ENCODE data around the gene PORCN.

The PORCN gene

DNA sequence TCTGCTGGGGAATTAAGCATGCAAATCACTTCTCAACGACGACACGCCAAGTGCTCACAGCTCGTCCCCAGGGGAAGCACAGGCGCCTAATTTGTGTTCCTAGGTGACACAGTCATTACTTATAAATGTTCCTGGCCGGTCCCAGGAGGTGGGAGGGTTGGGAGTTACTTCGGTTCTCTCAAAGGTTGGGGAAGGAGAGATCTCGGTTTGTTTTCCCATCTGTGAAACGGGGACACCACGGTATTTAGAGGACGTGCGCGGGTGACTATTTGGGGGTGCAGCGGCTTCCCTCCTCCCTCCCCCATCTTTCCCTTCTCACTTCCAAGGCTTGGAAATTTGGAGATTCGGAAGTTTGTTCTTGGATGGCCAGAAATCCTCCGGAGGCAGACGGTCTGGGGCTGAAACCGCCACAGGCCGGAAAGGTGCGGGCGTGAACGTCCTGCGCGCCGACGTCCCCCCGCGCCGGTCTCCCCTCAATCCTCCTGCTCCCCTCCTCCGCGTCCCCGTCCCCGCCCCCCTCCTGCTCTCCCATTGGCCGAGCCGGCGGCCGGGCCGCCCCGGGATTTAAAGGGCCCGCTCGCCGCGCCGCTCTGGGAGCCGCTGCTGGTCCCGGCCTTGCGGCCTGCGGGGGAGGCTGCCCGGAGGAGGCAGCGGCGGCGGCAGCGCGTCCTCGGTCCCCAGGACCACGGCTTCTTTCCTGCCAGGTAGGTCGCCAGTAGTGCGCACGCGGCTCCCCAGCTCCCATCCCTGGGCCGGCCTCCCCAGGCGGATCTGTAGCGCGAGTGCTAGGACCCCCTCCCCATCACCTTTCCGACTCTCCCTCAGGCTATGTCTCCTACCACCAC is at the start of gene PORCN:
Gene PORCN, plus strand, starts transcription at position 593 of the 845 bp plus-strand sequence. CDS start 829 bp downstream, outside the sequence.
- Histone ChIP-seq H3K4me3 (ENCODE audit: low read length) (peak within 1 kb of the TSS; percentile 84), H3K9ac (ENCODE audit: low read length) (peak within 1 kb of the TSS; percentile 86), H3K36me3 (ENCODE audit: control insufficient read depth, insufficient read depth, low read length, severe bottlenecking) (no peaks in the 10 kb centered on the region), H3K9me3 (ENCODE audit: control insufficient read depth, low read length) (no peaks in the 10 kb centered on the region), H3K27me3 (replicated peaks; ENCODE audit: control insufficient read depth, insufficient read depth, low read length) (no peaks in the 10 kb centered on the region), H3K4me1 (ENCODE audit: control insufficient read depth, insufficient read depth, low read length) (no peaks in the 10 kb centered on the region)
- peak; percentile 83 for DNase-seq (ENCODE audit: low read depth)

DNA sequence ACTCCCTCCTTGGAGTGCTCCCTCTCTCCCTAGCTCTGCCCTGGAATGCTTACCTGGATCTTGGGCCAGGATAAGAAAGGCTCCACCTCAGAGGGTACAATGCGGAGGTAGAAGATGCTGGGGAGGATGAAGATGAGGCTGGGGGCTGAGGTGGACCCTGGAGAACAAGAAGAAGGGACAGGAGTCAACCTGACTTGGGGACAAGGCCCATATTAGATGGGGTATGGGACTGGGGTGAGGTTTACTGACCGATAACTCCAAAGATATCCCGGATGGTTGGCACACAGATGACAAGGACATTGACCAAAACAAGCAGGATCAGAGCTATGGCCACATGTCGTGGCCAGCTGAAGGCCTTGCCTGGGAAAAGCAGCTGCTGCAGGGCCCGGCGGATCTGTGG is 49.3 kb upstream of the PORCN start:
- H3K9me3 ChIP-seq (ENCODE audit: control insufficient read depth, low read length): peaks cover 6% of the 10 kb centered on the region
- no peak overlapping the region for H3K9ac ChIP-seq (ENCODE audit: low read length)
- H3K4me3 ChIP-seq (ENCODE audit: low read length): no peak overlapping the region
- peaks cover 3% of the 10 kb centered on the region for H3K27me3 ChIP-seq (replicated peaks; ENCODE audit: control insufficient read depth, insufficient read depth, low read length)
- no peaks in the 10 kb centered on the region for H3K36me3 ChIP-seq (ENCODE audit: control insufficient read depth, insufficient read depth, low read length, severe bottlenecking)
- no peak for DNase-seq (ENCODE audit: low read depth)
- no peaks in the 10 kb centered on the region for H3K4me1 ChIP-seq (ENCODE audit: control insufficient read depth, insufficient read depth, low read length)

DNA sequence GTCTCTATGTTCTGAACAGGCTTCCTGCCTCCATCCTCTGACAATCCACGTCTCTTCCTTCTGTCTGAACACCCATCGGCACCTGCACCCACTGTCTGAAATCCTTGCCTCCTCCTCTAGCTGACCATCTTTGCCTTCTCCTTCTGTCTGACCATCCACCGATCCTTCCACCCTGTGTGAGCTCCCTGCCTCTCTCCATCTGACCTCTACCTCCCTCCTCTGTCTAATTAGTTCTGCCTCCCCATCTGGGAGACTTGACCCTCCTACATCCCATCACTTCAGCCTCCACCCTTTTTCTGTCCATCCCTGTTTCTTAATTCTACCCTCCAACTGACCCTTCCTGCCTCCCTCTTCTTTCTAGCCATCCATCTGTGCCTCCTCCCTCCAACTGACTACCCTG is 48.8 kb upstream of the PORCN start:
- Histone ChIP-seq H3K4me3 (ENCODE audit: low read length) (no peak overlapping the region), H3K27me3 (replicated peaks; ENCODE audit: control insufficient read depth, insufficient read depth, low read length) (peaks cover 3% of the 10 kb centered on the region), H3K36me3 (ENCODE audit: control insufficient read depth, insufficient read depth, low read length, severe bottlenecking) (no peaks in the 10 kb centered on the region), H3K4me1 (ENCODE audit: control insufficient read depth, insufficient read depth, low read length) (peaks cover 2% of the 10 kb centered on the region), H3K9ac (ENCODE audit: low read length) (no peak overlapping the region), H3K9me3 (ENCODE audit: control insufficient read depth, low read length) (peaks cover 6% of the 10 kb centered on the region)
- no peak for DNase-seq (ENCODE audit: low read depth)

DNA sequence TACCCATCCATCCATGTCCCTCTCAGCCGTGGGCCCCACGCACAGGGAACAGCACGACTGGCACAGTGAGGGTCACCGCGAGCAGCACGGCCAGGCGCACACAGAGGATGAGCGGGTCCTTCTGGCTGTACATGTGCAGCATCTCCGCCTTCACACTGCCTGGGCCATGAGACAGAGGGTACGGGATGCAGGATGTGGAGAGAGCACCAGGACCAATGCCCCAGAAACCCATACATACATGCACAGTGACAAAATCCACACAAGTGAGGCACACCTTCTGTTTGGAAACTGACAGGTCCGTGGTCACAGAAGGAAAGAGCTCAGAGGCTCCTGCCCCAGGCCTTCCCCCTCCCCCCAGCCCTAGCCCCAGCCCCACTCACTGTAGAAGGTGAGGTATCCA is 48.2 kb upstream of the PORCN start:
- DNase-seq (ENCODE audit: low read depth): no peak
- H3K4me3 ChIP-seq (ENCODE audit: low read length): no peak overlapping the region
- no peaks in the 10 kb centered on the region for H3K36me3 ChIP-seq (ENCODE audit: control insufficient read depth, insufficient read depth, low read length, severe bottlenecking)
- H3K9ac ChIP-seq (ENCODE audit: low read length): no peak overlapping the region
- H3K9me3 ChIP-seq (ENCODE audit: control insufficient read depth, low read length): peaks cover 6% of the 10 kb centered on the region
- H3K4me1 ChIP-seq (ENCODE audit: control insufficient read depth, insufficient read depth, low read length): peaks cover 4% of the 10 kb centered on the region
- H3K27me3 ChIP-seq (replicated peaks; ENCODE audit: control insufficient read depth, insufficient read depth, low read length): peaks cover 3% of the 10 kb centered on the region

DNA sequence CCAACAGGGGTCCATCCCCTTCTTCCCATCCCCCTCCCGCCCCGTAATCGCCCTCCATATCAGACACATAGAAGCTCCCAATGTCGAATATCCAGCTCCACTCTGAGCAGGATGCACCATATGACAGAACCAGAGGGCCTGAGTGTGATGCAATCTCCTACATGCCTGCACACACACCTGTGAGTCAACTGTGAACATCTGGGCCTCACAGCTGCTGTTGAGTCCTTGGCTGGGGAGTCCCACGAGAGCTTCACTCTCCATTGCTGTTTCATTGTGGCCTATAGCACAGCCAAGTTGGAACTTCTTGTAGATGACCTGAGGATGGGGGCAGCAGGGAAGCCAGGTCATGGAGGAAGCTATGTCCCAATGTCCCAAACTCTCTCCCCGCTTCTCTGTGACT is 47.0 kb upstream of the PORCN start:
- DNase-seq (ENCODE audit: low read depth): no peak
- H3K4me1 ChIP-seq (ENCODE audit: control insufficient read depth, insufficient read depth, low read length): peaks cover 4% of the 10 kb centered on the region
- H3K9ac ChIP-seq (ENCODE audit: low read length): no peak overlapping the region
- no peak overlapping the region for H3K4me3 ChIP-seq (ENCODE audit: low read length)
- H3K36me3 ChIP-seq (ENCODE audit: control insufficient read depth, insufficient read depth, low read length, severe bottlenecking): no peaks in the 10 kb centered on the region
- peaks cover 3% of the 10 kb centered on the region for H3K27me3 ChIP-seq (replicated peaks; ENCODE audit: control insufficient read depth, insufficient read depth, low read length)
- peaks cover 6% of the 10 kb centered on the region for H3K9me3 ChIP-seq (ENCODE audit: control insufficient read depth, low read length)

GRCh38 chrX:48465336-48465933 is 43.4 kb upstream of the PORCN start:
- Histone ChIP-seq H3K36me3 (ENCODE audit: control insufficient read depth, insufficient read depth, low read length, severe bottlenecking) (no peaks in the 10 kb centered on the region), H3K4me1 (ENCODE audit: control insufficient read depth, insufficient read depth, low read length) (peaks cover 8% of the 10 kb centered on the region), H3K9ac (ENCODE audit: low read length) (peak overlapping the region; percentile 5), H3K9me3 (ENCODE audit: control insufficient read depth, low read length) (no peaks in the 10 kb centered on the region), H3K27me3 (replicated peaks; ENCODE audit: control insufficient read depth, insufficient read depth, low read length) (peaks cover 3% of the 10 kb centered on the region), H3K4me3 (ENCODE audit: low read length) (peak overlapping the region; percentile 10)
- DNase-seq (ENCODE audit: low read depth): peak; percentile 67

DNA sequence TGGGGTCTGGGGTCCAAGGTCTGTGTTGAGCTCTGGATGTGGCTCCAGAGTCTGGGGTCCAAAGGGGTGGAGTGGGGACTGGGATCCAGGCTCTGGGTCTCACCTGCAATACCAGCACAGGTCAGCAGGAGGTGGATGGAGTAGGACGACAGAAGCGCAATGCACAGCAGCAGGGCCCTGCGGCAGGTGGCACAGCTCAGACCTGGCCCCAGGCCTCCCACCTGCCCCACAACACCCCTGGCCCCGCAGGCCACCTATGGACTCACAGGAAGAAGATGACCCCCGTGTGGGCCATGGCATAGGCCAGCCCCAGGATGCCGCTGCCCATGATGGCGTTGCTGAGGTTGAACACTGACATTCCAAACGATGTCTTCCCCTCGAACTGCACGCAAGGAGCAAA is 42.1 kb upstream of the PORCN start:
- Histone ChIP-seq H3K4me3 (ENCODE audit: low read length) (no peak overlapping the region), H3K36me3 (ENCODE audit: control insufficient read depth, insufficient read depth, low read length, severe bottlenecking) (no peaks in the 10 kb centered on the region), H3K9me3 (ENCODE audit: control insufficient read depth, low read length) (no peaks in the 10 kb centered on the region), H3K27me3 (replicated peaks; ENCODE audit: control insufficient read depth, insufficient read depth, low read length) (peaks cover 3% of the 10 kb centered on the region), H3K4me1 (ENCODE audit: control insufficient read depth, insufficient read depth, low read length) (peaks cover 8% of the 10 kb centered on the region), H3K9ac (ENCODE audit: low read length) (no peak overlapping the region)
- DNase-seq (ENCODE audit: low read depth): no peak

- H3K27me3 ChIP-seq (replicated peaks; ENCODE audit: control insufficient read depth, insufficient read depth, low read length): peaks cover 3% of the 10 kb centered on the region
- H3K36me3 ChIP-seq (ENCODE audit: control insufficient read depth, insufficient read depth, low read length, severe bottlenecking): no peaks in the 10 kb centered on the region
- H3K9me3 ChIP-seq (ENCODE audit: control insufficient read depth, low read length): no peaks in the 10 kb centered on the region
- H3K9ac ChIP-seq (ENCODE audit: low read length): peak overlapping the region; percentile 53
- H3K4me1 ChIP-seq (ENCODE audit: control insufficient read depth, insufficient read depth, low read length): peaks cover 8% of the 10 kb centered on the region
- no peak for DNase-seq (ENCODE audit: low read depth)
- H3K4me3 ChIP-seq (ENCODE audit: low read length): peak overlapping the region; percentile 53
Measured at GRCh38 chrX:48467281-48467761, 41.5 kb upstream of the PORCN start.

- Histone ChIP-seq H3K4me3 (ENCODE audit: low read length) (peak overlapping the region; percentile 53), H3K9ac (ENCODE audit: low read length) (peak overlapping the region; percentile 53), H3K27me3 (replicated peaks; ENCODE audit: control insufficient read depth, insufficient read depth, low read length) (peaks cover 3% of the 10 kb centered on the region), H3K9me3 (ENCODE audit: control insufficient read depth, low read length) (no peaks in the 10 kb centered on the region), H3K4me1 (ENCODE audit: control insufficient read depth, insufficient read depth, low read length) (peaks cover 8% of the 10 kb centered on the region), H3K36me3 (ENCODE audit: control insufficient read depth, insufficient read depth, low read length, severe bottlenecking) (no peaks in the 10 kb centered on the region)
- DNase-seq (ENCODE audit: low read depth): no peak
Measured at GRCh38 chrX:48468247-48468671, 40.5 kb upstream of the PORCN start.

DNA sequence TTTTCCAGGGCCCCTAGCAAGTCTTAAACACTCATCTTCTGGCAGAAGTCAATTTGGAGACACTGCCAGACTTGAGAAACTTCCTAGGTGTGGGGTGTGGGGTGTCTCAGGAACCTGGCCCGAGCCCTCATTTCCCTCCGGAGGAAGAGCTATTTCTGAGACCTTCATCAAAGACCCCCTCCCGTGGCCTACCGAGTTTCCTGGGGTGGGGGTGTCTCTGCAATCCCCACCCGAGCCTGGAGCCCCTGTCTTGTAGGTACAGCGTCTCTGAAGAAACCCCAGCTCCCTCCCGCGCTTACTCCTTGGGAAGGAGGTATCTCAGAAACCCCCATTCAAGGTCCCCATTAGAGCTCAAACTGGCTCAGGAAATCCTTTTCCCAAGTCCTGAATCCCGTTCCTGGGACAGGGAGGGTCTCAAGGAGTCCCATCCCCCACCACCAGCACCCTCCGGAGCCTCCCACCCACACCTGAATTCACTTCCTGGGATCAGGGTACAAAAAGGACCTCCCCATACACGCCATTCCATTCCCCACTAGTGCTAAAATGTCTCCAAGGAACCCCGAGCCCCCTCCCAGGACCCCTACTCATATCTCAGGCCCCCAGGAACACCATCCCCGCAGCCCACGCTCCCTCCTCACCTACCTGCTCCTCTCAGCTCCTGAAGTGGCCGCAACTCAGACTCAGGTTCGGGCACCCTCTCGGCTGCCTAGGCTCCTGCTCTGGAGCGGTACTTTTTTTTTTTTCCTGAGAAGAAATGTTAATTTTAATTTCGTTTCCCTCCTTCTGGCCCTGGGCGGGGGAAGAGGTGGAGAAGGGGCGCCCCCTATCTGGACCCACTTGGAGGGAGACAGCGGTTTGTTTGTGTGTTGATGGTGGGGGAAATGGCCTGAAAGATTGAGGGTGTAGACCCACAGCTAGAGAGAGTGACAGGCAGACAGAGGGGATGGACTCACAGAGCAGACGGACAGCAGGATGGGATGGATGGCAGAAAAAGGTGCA is 39.8 kb upstream of the PORCN start:
- Histone ChIP-seq H3K4me3 (ENCODE audit: low read length) (no peak overlapping the region), H3K4me1 (ENCODE audit: control insufficient read depth, insufficient read depth, low read length) (peaks cover 8% of the 10 kb centered on the region), H3K9ac (ENCODE audit: low read length) (no peak overlapping the region), H3K36me3 (ENCODE audit: control insufficient read depth, insufficient read depth, low read length, severe bottlenecking) (no peaks in the 10 kb centered on the region), H3K9me3 (ENCODE audit: control insufficient read depth, low read length) (no peaks in the 10 kb centered on the region), H3K27me3 (replicated peaks; ENCODE audit: control insufficient read depth, insufficient read depth, low read length) (peaks cover 3% of the 10 kb centered on the region)
- no peak for DNase-seq (ENCODE audit: low read depth)

Measured in adipocyte (in vitro differentiated cells).